ENCODE results near the gene CDH2.

DNA sequence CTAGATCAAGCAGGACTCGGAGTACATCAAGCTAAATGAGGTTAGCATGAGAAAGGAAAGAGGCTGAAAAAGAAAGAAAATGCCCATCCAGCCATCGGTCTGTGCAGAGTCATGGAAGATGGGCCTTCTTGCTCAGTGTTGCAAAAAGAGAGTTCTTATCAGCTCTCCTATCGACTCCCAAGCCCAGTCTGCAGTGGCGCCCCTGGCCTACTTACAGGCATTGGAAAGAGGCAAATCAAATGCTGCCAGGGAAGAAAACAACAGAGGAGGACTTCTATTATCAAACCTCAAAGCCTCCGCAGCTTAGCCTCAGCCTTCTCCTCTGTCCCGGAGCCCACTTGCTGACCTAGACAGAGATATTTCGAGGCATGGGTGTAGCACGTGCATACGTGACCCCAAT is 66.0 kb downstream of the CDH2 start:
- TF ChIP-seq, protein P1, sequence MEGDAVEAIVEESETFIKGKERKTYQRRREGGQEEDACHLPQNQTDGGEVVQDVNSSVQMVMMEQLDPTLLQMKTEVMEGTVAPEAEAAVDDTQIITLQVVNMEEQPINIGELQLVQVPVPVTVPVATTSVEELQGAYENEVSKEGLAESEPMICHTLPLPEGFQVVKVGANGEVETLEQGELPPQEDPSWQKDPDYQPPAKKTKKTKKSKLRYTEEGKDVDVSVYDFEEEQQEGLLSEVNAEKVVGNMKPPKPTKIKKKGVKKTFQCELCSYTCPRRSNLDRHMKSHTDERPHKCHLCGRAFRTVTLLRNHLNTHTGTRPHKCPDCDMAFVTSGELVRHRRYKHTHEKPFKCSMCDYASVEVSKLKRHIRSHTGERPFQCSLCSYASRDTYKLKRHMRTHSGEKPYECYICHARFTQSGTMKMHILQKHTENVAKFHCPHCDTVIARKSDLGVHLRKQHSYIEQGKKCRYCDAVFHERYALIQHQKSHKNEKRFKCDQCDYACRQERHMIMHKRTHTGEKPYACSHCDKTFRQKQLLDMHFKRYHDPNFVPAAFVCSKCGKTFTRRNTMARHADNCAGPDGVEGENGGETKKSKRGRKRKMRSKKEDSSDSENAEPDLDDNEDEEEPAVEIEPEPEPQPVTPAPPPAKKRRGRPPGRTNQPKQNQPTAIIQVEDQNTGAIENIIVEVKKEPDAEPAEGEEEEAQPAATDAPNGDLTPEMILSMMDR (conservative IDR thresholded peaks at IDR 0.05 in 1 of 2, IDR thresholded peaks at IDR 0.05 in 1 of 2; ENCODE audit: extremely low read depth in 1 of 2, insufficient read depth in 1 of 2, low read depth in 1 of 2, low read length in 2 of 2) = no peak
- no peak for TF ChIP-seq EZH2 (IDR thresholded peaks at IDR 0.05; ENCODE audit: borderline replicate concordance, low read length)
